Measurements from ENCODE around the gene CHL1. TPM values are rescaled to one million over a fixed set of nuclear protein-coding genes. Genes with fewer than 3 reads are reported as not detected.

CHL1 gene
- total and polyA plus RNA-seq, 2 of the 8 experiments (the other 6 are each of a cell fraction or from before 2014, with no cell fraction given): 0.05 to 0.99 TPM

- Histone ChIP-seq H3K4ac (replicated peaks; ENCODE audit: insufficient read length, low read depth, low read length) (no peak overlapping the region), H2BK5ac (ENCODE audit: low read depth, low read length) (no peak overlapping the region), H3K18ac (ENCODE audit: extremely low read depth, low read length) (no peak overlapping the region), H2BK120ac (replicated peaks; ENCODE audit: low read depth, low read length) (no peak overlapping the region), H3K9ac (replicated peaks in 1 of 4; ENCODE audit: extremely low read depth in 1 of 4, low read depth in 3 of 4, low read length in 3 of 4) (no peak overlapping the region), H3K56ac (replicated peaks; ENCODE audit: insufficient read length, low read depth, low read length) (no peak overlapping the region), H2AK5ac (ENCODE audit: low read depth, low read length) (no peak overlapping the region), H3K9me3 (ENCODE audit: insufficient read depth in 2 of 2, low read depth in 1 of 2, low read length in 1 of 2) (no peaks in the 10 kb centered on the region), H4K91ac (replicated peaks; ENCODE audit: insufficient read length, low read length) (no peak overlapping the region), H3K23ac (ENCODE audit: insufficient read length) (no peak overlapping the region), H3K14ac (ENCODE audit: insufficient read length) (no peak overlapping the region), H3K79me2 (ENCODE audit: control insufficient read depth in 1 of 2, insufficient read depth in 2 of 2, low read length in 2 of 2) (no peaks in the 10 kb centered on the region), H3K27me3 (replicated peaks in 1 of 4; ENCODE audit: control insufficient read depth in 3 of 4, extremely low read depth in 1 of 4, insufficient read depth in 3 of 4, low read length in 3 of 4) (no peaks in the 10 kb centered on the region), H4K5ac (ENCODE audit: insufficient read length, low read depth, low read length) (no peak overlapping the region), H4K20me1 (replicated peaks in 1 of 2; ENCODE audit: control insufficient read depth in 1 of 2, insufficient read depth in 2 of 2, low read length in 2 of 2) (no peaks in the 10 kb centered on the region), H3K79me1 (ENCODE audit: low read depth, low read length) (no peaks in the 10 kb centered on the region), H2BK12ac (ENCODE audit: low read depth, low read length) (no peak overlapping the region), H2AFZ (ENCODE audit: low read length) (no peak overlapping the region), H3K4me1 (replicated peaks in 1 of 4; ENCODE audit: control insufficient read depth in 3 of 4, insufficient read depth in 4 of 4, low read length in 3 of 4) (no peaks in the 10 kb centered on the region), H3K27ac (ENCODE audit: low read depth, low read length) (no peak overlapping the region), H4K8ac (ENCODE audit: extremely low read depth, insufficient read depth, low read length) (no peak overlapping the region), H3K4me2 (ENCODE audit: insufficient read depth in 1 of 2, low read depth in 2 of 2, low read length in 2 of 2) (no peak overlapping the region), H3K4me3 (ENCODE audit: extremely low read depth in 1 of 4, insufficient read depth in 2 of 4, low read depth in 3 of 4, low read length in 4 of 4) (no peak overlapping the region), H3K23me2 (ENCODE audit: low read depth, low read length) (no peaks in the 10 kb centered on the region), H2BK15ac (ENCODE audit: low read length) (no peak overlapping the region), H3K36me3 (ENCODE audit: control insufficient read depth in 2 of 4, insufficient read depth in 4 of 4, low read length in 3 of 4) (no peaks in the 10 kb centered on the region), H2BK20ac (ENCODE audit: low read length) (no peak overlapping the region)
- TF ChIP-seq CTBP2 (IDR thresholded peaks at IDR 0.05; ENCODE audit: borderline replicate concordance, insufficient read depth, insufficient read length, low read length) (no peak), POLR2AphosphoS5 (IDR thresholded peaks at IDR 0.05; ENCODE audit: low read depth, low read length) (no peak), POU5F1 (IDR thresholded peaks at IDR 0.05; ENCODE audit: low read depth, low read length) (no peak), ATF3 (IDR thresholded peaks at IDR 0.05; ENCODE audit: insufficient read depth, low read depth, low read length) (no peak), ASH2L (IDR thresholded peaks at IDR 0.05; ENCODE audit: low read length) (no peak), RBBP5 (IDR thresholded peaks at IDR 0.05; ENCODE audit: borderline replicate concordance, low read depth, low read length) (no peak), HDAC6 (IDR thresholded peaks at IDR 0.05; ENCODE audit: low read depth, low read length) (no peak), JUN (IDR thresholded peaks at IDR 0.05; ENCODE audit: low read depth, low read length) (no peak), TBP (IDR thresholded peaks at IDR 0.05; ENCODE audit: low read depth, low read length) (no peak), FOSL1 (IDR thresholded peaks at IDR 0.05; ENCODE audit: insufficient read depth, low read depth, low read length) (no peak)
- ChIA-PET POLR2A (ENCODE audit: partially characterized antibody) (no interaction called here), CTCF (ENCODE audit: partially characterized antibody) (interaction anchor here (1.1 to 1.2 kb wide), 2 partner anchors 13 to 21 kb away, joined by 3 to 4 read pairs; no protein-coding TSS in a partner anchor)
- DNase-seq (ENCODE audit: low read depth in 1 of 2, low spot score in 2 of 2) (no peak), FAIRE-seq (no peak)
- 57% methylated on average over 2 of the region's 2 CpGs; no CpG with 5 or more reads in 1 of the 2 experiments for WGBS, 2 experiments (ENCODE audit: extremely low coverage in 1 of 2, insufficient coverage in 1 of 2, insufficient read length in 1 of 2, insufficient replicate concordance in 2 of 2, low coverage in 1 of 2, low lambda C conversion rate in 2 of 2, missing lambda C conversion rate in 1 of 2)
These were observed 214.7 kb downstream of the CHL1 start for GRCh38 chr3:411226-411625.
